Right forelimb (tissue), 1 donor: Measurements from ENCODE around the gene IST1.
A peak's percentile ranks its signal among the peaks of the same experiment; 100 is the strongest.
"Not testable (repeated sequence)": the region's sequence is repeated elsewhere in the genome, so short reads cannot be mapped to it uniquely, and the experiment has no call there.

Experiments used
- DNase-seq: peaks from one replicate; pipeline ENCODE4 v3.0.0-alpha.2; 2018

Gene IST1

GRCh38 chr16:71882505-71883167, 12.7 kb upstream of the IST1 start:
- DNase-seq: peak; percentile 60

GRCh38 chr16:71883168-71883848, 12.0 kb upstream of the IST1 start:
- no peak for DNase-seq

GRCh38 chr16:71883849-71884638, 11.3 kb upstream of the IST1 start, which contains the start of gene ZNF821:
ZNF821 (minus strand) TSS chr16:71884182; CDS start chr16:71879946, 4,236 bp downstream.
- DNase-seq: peak; percentile 85

GRCh38 chr16:71885261-71885650, 10.1 kb upstream of the IST1 start:
- DNase-seq: no peak

GRCh38 chr16:71889147-71889546, 6.2 kb upstream of the IST1 start:
- no peak for DNase-seq

- DNase-seq: no peak
These were observed 1.5 kb upstream of the IST1 start for GRCh38 chr16:71893888-71894228.

GRCh38 chr16:71894229-71894920, 956 bp upstream of the IST1 start:
- DNase-seq: peak; percentile 61

GRCh38 chr16:71895679-71896365, 491 bp downstream of the IST1 start:
- DNase-seq: peak; percentile 73

GRCh38 chr16:71896764-71897368, 1.5 kb downstream of the IST1 start:
- DNase-seq: no peak

GRCh38 chr16:71899171-71899570, 3.8 kb downstream of the IST1 start:
- no peak for DNase-seq

GRCh38 chr16:71902656-71903365, 7.5 kb downstream of the IST1 start:
- DNase-seq: no peak

GRCh38 chr16:71903608-71904007, 8.3 kb downstream of the IST1 start:
- no peak for DNase-seq

- DNase-seq: no peak
These were observed 8.9 kb downstream of the IST1 start for GRCh38 chr16:71904239-71904638.

GRCh38 chr16:71905765-71906164, 10.4 kb downstream of the IST1 start:
- DNase-seq: not testable (repeated sequence)

- DNase-seq: no peak
These were observed 15.8 kb downstream of the IST1 start for GRCh38 chr16:71911121-71911520.

GRCh38 chr16:71912534-71913275, 17.4 kb downstream of the IST1 start:
- DNase-seq: no peak

GRCh38 chr16:71914802-71915201, 19.5 kb downstream of the IST1 start:
- no peak for DNase-seq

GRCh38 chr16:71915350-71915749, 20.0 kb downstream of the IST1 start:
- no peak for DNase-seq

- no peak for DNase-seq
These were observed 21.1 kb downstream of the IST1 start for GRCh38 chr16:71916397-71916920.

GRCh38 chr16:71917900-71918299, 22.6 kb downstream of the IST1 start:
- no peak for DNase-seq
